Activated naive CD4-positive, alpha-beta T cell treated with anti-CD3 and anti-CD28 coated beads, Interleukin-2, amount 50 U/mL, for 72 hours (primary cell): ENCODE results near the gene THRAP3. TPM values are rescaled to one million over a fixed set of nuclear protein-coding genes. Genes with fewer than 3 reads are reported as not detected.
"Not testable (repeated sequence)": the region's sequence is repeated elsewhere in the genome, so short reads cannot be mapped to it uniquely, and the experiment has no call there.

Experiments
- ATAC-seq, 2 donors: fragments of 150-1000 bp; cut with Tn5 transposase; 2 replicates each; pipeline ENCODE4 v1.10.0; 2021; ENCODE audit warnings: mild to moderate bottlenecking in 2 of 2, moderate library complexity in 2 of 2
- DNase-seq, 2 donors: peaks; one replicate each; pipeline ENCODE4 v3.0.0; 2021 to 2022; ENCODE audit warnings: low spot score in 2 of 2
- H3K27ac Mint-ChIP-seq, 2 donors: one replicate each; pipeline ENCODE4 v1.8.0; 2022; ENCODE audit warnings: mild to moderate bottlenecking in 2 of 2, mixed read lengths in 2 of 2
- H3K36me3 Mint-ChIP-seq, 2 donors: one replicate each; pipeline ENCODE4 v1.8.0; 2022; ENCODE audit warnings: mixed read lengths in 2 of 2
- H3K9me3 Mint-ChIP-seq, 2 donors: one replicate each; pipeline ENCODE4 v1.8.0; 2022; ENCODE audit warnings: mixed read lengths in 2 of 2
- total RNA-seq, 2 donors: library from RNA; stranded (reverse); gene quantifications; one replicate each; pipeline ENCODE4 v1.2.3, GENCODE V29; 2022

Gene THRAP3
- total RNA-seq, 2 donors from 2014 or later: 96.2 to 153 TPM

DNA sequence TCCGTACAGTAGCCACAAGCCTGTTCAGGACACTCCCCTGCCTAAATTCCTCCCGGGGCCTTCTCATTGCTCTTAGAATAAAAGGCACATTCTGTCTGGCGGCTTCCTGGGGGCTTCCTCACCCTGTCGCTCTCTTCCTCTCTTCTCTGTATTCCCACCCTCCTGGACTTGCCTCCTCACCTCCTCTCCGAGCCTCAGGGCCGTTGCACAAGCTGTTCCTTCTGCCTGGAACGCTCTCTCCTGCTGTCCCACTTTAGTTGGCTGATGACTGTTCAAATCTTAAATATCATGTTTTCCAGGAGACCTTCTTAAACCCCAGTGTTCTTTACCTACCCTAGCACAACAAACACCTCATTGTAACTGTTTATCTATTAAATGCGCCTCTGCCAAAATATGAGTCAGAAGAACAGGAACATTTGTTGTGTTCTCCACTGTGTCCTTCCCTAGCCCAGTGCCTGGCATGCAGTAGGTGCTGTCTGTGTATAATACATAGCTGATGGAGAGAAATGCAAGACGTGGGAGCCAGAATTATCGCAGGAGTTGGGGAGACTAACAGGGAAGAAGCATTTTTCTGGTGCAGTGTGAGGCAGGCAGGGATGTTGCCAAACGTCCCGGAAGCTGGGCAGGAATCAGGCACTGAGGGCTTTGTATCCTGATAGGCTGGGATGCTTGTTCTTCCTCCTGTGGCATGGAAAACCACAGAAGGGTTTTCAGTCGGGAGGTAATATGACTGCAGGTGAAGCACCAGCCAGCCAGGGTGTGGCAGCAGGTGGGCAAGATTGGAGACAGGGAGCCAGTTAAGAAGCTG lies 24.1 kb upstream of the THRAP3 start:
- no peaks in the 10 kb centered on the region for H3K36me3 Mint-ChIP-seq

DNA sequence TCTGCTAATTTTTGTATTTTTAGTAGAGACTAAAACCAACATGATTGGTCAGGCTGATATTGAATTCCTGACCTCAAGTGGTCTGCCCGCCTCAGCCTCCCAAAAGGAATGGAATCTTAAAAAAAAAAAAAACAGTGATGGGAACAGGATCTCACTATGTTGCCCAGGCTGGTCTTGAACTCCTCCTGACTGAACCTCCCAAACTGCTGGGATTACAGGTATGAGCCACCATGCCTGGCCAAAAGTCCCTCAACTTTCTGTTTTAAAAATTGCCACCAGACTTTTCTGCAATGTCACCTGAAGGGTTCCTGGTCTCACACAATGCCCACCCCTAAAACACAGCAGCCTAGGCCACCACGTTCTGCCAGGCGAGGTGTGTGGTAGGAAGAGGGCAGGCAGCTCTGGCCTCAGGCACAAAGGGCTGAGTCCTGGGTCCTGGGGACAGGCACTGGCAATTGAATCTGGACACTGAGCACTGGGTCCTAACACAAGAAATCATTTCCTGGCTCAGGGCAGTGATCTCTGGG lies 21.2 kb upstream of the THRAP3 start:
- Mint-ChIP-seq H3K27ac (peak overlapping the region in 1 of 2 donors; percentile 44), H3K9me3 (no peaks in the 10 kb centered on the region), H3K36me3 (no peaks in the 10 kb centered on the region)
- ATAC-seq: no peak
- DNase-seq: no peak

More for the DNA sequence above, 24.1 kb upstream of the THRAP3 start:
- H3K27ac Mint-ChIP-seq: no peak overlapping the region
- ATAC-seq (no peak), DNase-seq (no peak)
- H3K9me3 Mint-ChIP-seq: no peaks in the 10 kb centered on the region

DNA sequence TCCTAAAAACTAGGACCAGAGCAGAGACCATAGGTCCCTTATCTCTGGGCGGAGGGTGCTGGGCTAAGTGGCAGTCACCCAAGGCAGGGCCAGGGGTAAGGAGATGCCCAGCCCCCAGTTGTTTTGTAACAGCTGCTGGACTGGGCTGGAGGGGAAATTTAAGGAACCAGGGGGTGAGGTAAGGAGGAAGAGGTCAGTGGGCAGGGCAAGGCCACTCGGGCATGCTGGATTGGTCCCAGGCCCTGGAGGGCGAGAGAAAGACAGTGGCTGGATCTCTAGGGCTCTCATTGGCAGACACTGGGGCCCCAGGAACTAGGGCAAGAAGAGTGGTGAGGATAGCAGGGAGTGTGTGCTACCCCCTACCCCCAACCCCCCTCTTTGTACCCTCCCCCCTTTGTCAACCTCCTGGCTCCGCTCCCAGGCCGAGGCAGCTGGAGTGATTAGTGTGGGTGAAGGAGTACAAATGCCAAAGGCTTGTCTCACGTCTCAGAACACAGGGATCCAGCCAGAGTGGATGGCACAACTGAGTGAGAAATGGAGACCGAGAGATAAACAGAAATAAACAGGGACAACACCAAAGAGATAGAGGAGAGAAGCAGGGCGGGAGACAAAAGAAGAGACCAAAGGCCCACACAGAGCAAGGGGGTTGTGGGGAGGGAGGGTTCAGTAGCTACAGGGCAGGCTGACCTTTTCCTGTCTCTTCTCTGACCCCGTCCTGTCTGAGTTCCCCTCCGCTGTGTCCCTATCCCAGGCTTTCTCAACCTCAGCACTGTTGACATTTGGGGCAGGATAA lies 20.5 kb upstream of the THRAP3 start:
- DNase-seq (no peak), ATAC-seq (no peak)
- H3K36me3 Mint-ChIP-seq: no peaks in the 10 kb centered on the region
- peak overlapping the region in 1 of 2 donors; percentile 55 for H3K27ac Mint-ChIP-seq
- H3K9me3 Mint-ChIP-seq: no peaks in the 10 kb centered on the region

DNA sequence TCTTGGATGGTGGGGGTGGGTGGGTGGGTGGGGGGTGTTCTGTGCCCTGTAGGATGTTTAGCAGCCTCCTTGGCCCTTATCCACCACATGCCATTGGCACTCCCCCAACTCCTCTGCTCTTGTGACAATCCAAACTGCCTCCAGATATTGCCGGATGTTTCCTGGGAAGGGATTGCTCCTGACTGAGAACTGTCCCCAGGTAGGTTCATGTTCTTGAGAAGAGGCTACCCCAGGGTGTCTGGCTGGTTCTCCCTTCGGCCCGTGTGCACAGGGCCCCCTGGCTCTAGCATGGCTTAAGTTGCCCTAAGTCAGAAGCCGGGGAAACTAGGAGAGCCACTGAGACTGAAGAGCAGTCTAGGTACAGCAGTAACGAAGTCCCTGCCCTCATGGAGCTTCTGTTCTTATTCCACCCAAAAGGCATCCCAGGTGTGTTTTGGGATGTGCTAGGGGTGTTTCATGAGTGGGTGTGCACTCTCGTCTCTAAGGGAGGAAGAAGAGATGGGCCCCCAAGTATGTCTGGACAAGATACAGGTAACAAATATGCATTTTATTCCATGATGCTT lies 19.8 kb upstream of the THRAP3 start:
- Mint-ChIP-seq H3K36me3 (no peaks in the 10 kb centered on the region), H3K27ac (no peak overlapping the region), H3K9me3 (no peaks in the 10 kb centered on the region)
- no peak for ATAC-seq
- DNase-seq: no peak

DNA sequence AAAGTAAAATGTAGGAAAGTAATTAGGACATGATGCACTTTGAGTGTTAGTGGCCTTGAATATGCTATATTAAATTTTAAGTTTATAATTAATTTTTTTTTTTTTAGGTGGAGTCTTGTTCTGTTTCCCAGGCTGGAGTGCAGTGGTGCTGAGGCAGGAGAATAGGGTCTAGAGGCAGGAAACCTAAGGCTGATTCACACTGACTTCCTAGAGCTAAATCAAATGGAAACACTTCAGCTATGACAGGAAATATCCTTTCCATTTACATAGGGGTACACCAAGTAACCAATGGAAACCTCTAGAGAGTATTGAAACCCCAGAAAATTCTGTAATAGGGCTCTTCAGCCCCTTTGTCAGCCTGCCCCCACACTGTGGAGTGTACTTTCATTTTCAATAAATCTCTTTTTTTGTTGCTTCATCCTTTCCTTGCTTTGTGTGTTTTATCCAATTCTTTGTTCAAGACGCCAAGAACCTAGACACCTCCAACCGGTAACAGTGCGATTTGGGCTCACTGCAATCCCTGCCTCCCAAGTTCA lies 17.9 kb upstream of the THRAP3 start:
- no peaks in the 10 kb centered on the region for H3K36me3 Mint-ChIP-seq
- no peaks in the 10 kb centered on the region for H3K9me3 Mint-ChIP-seq
- H3K27ac Mint-ChIP-seq: peak overlapping the region in 1 of 2 donors; percentile 76
- ATAC-seq: peak; percentile 86 to 93
- no peak for DNase-seq

DNA sequence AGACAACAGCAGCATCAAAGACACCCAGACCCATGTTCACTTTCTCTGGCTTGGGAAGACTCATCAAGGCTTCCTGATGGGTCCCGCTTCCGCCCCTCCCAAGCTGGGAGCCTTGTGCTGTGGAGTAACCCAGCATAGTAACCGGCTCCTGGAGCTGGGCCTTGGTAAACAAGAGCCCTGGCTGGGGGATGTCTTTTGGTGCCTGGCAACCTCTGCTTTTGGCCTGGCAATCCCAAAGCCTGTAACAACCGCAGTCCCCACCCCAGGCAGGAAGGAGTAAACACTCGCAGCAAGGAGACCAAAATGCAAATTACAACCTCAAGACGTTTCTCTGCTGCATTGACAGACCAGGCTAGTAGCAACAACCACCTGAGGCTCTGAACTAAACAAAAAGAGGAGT lies 16.9 kb upstream of the THRAP3 start:
- DNase-seq: no peak
- ATAC-seq: no peak
- Mint-ChIP-seq H3K27ac (peak overlapping the region; percentile 76 to 77), H3K36me3 (no peaks in the 10 kb centered on the region), H3K9me3 (no peaks in the 10 kb centered on the region)

DNA sequence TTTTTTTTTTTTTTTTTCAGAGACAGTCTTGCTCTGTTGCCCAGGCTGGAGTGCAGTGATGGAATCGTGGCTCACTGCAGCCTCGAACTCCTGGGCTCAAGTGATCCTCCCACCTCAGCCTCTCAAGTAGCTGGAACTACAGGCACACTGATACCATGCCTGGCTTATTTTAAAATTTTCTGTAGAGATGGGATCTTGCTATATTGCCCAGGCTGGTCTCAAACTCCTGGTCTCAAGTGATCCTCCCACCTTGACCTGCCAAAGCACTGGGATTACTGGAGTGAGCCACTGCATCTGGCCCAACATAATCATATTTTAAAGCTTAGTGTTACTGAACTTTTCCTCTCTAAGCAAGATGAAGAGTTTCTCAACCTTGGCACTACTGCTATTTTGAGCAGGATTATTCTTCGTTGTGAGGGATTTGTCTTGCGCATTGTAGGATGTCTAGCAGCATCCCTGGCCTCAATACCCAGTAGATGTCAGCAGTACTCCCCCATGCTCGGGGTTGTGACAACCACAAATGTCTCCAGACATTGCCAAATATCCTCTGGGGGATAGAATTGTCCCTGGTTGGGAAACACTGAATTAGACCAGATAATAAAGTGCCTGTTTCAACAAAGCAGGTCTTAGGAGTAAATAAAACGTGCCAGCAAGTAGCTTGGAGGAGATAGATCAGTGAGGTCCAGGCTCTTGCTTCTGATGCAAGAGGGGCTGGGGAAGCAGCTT lies 15.1 kb upstream of the THRAP3 start:
- no peaks in the 10 kb centered on the region for H3K36me3 Mint-ChIP-seq
- no peaks in the 10 kb centered on the region for H3K9me3 Mint-ChIP-seq
- ATAC-seq (no peak), DNase-seq (no peak)
- no peak overlapping the region for H3K27ac Mint-ChIP-seq

DNA sequence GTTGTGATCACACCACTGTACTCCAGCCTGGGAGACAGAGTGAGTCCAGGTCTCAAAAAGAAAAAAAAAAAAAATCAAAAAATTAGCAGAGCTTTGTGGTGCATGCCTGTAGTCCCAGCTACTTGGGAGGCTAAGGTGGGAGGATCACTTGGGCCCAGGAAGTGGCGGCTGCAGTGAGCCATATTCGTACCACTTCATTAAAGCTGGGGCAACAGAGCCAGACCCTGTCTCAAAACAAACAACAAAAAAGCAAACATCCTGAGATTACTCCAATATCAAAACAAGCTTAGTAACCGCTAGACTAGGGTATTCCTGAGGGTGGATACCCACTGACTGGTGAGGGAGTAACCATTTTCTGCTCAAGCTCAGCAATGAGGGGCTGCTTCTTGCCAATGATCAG lies 12.9 kb upstream of the THRAP3 start:
- no peaks in the 10 kb centered on the region for H3K9me3 Mint-ChIP-seq
- DNase-seq (no peak), ATAC-seq (no peak)
- peak overlapping the region in 1 of 2 donors; percentile 23 for H3K27ac Mint-ChIP-seq
- no peaks in the 10 kb centered on the region for H3K36me3 Mint-ChIP-seq

DNA sequence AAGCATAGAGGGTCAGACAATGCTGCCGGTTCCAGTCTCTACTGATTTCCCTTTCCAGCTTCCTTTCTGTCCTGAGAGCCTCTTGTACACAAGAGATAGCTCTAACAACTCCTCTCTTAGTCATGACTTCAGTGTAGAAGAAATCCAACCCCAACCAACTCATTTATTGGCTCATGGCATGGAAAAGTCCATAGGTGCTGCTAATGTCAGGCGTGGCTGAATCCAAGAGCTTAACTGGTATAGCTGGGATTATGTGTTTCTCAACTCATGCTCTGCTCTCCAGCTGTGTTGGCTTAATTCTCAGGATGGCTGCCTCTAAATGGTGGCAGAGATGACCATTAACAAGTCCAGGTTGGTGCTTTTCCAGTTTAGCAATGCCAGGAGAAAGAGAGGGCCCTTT lies 12.4 kb upstream of the THRAP3 start:
- Mint-ChIP-seq H3K27ac (peak overlapping the region in 1 of 2 donors; percentile 23), H3K36me3 (no peaks in the 10 kb centered on the region), H3K9me3 (no peaks in the 10 kb centered on the region)
- no peak for ATAC-seq
- no peak for DNase-seq

DNA sequence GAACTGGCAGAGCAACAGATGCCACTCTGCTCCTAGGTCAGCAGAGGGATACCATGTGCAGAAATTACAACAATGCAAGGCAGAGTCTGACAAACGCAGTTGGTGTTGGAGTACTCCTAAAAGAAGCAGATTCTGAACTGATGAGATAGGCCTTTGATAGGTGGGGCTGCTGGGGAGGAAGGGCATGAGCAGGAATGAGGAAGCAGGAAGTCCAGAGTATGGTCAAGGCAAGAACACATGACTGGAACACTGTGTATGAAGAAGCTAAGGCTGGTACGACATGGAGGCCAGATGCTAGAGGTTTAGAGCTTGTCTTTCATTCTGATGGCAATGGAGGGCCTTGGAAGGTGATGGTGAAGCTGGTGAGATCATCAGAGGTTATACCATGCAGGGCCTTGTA lies 11.5 kb upstream of the THRAP3 start:
- DNase-seq (no peak), ATAC-seq (no peak)
- Mint-ChIP-seq H3K9me3 (no peaks in the 10 kb centered on the region), H3K36me3 (no peaks in the 10 kb centered on the region), H3K27ac (no peak overlapping the region)

DNA sequence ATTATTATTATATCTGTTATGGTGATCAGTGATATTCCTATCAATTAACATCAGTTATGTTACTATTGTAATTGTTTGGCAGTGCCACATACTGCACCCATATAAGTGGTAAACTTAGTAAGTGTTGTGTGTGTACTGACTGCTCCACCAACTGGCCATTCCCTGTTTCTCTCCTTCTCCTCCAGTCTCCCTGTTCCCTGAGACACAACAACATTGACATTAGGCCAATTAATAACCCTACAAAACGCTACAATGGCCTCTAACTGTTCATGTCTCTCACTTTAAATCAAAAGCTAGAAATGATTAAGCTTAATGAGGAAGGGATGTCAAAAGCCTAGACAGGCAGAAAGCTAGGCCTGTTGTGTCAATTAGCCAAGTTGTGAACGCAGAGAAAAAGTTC lies 6.6 kb upstream of the THRAP3 start:
- Mint-ChIP-seq H3K9me3 (no peaks in the 10 kb centered on the region), H3K36me3 (no peaks in the 10 kb centered on the region), H3K27ac (no peak overlapping the region)
- ATAC-seq (no peak), DNase-seq (no peak)

DNA sequence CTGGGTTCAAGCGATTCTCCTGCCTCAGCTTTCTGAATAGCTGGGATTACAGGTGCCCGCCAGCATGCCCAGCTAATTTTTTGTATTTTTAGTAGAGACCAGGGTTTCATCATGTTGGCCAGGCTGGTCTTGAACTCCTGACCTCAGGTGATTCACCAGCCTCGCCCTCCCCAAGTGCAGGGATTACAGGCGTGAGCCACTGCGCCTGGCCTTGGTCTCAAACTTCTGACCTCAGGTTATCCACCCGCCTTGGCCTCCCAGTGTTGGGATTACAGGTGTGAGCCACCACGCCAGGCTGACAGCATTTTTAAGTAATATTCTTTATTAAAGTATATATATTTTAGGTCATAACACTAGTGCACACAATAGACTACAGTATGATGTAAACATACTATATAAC lies 2.3 kb upstream of the THRAP3 start:
- H3K27ac Mint-ChIP-seq, H3K9me3 Mint-ChIP-seq, ATAC-seq: not testable (repeated sequence)
- H3K36me3 Mint-ChIP-seq: peaks cover 21 to 24% of the 10 kb centered on the region in 2 donors
- peak in 1 of 2 donors; percentile 6 for DNase-seq

DNA sequence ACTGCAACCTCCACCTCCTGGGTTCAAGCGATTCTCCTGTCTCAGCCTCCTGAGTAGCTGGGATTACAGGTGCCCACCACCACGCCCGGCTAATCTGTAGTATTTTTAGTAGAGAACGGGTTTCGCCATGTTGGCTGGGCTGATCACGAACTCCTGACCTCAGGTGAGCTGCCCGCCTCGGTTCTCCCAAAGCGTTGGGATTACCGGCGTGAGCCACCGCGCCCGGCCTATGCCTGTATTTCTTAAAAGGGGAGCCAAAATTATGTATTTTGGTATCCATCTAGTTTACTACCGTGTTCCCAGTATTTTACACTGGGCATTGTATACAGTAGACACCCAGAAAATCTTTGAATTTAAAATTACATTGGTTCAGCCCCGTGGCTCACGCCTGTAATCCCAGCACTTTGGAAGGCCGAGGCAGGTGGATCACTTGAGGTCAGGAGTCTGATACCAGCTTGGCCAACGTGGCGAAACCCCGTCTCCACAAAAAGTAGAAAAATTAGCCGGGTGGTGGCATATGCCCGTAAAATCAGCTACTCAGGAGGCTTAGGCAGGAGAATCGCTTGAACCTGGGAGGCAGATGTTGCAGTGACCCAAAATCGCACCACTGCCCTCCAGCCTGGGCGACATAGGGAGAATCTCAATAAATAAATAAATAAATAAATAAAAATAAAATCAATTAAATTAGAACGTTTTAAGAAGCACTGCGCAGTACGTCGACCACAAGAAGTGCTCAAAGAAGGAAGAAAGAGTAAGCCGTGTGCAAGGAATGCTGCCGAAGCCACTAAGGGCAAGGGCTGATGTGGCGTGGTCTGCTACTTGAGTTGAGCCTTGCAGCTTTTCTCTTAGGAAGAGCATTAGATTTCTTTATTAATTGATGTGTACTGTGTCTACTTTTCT lies 1.5 kb upstream of the THRAP3 start:
- Mint-ChIP-seq H3K9me3 (no peaks in the 10 kb centered on the region), H3K27ac (peak overlapping the region; percentile 99), H3K36me3 (peaks cover 28 to 29% of the 10 kb centered on the region in 2 donors)
- no peak for DNase-seq
- no peak for ATAC-seq

DNA sequence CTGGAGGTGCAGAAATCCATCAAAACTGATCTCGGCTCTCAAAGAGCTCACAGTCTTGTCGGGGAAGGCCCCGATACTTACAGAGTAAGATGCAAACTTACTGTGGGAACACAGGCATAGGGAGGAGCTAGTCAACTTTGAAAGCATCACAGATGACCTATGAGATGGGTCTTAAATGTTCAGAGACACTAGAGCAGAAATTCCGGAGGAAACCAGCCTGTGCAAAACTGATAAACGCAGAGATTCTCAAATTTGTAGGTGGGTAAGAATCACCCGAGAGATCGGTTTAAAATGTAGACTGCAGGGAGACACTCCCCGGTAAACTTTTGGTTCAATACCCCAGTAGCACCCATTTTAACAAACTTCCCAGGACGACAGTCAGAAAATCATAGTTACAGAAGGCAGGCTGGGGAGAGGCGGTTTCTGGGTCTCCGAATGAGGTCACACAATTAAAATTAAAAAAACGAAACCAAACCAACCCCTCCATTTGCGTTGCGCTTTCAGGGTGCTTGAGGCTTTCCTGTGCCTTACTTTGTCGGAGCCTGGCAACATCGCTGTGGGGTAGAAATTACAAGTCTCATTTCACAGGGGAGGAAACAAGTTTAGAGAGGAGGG lies 755 bp upstream of the THRAP3 start:
- Mint-ChIP-seq H3K27ac (peak overlapping the region; percentile 99), H3K9me3 (no peaks in the 10 kb centered on the region), H3K36me3 (peaks cover 29% of the 10 kb centered on the region in 2 donors)
- peak in 1 of 2 donors; percentile 36 for DNase-seq
- peak; percentile 27 to 45 for ATAC-seq
